Activated CD4-positive, CD25-positive, alpha-beta regulatory T cell treated with anti-CD3 and anti-CD28 coated beads, Interleukin-2, amount 50 U/mL, for 24 hours (primary cell): Measurements from ENCODE around the gene MAPRE2.

Source experiments
- ATAC-seq, 2 donors: fragments of 150-1000 bp; cut with Tn5 transposase; one replicate each; pipeline ENCODE4 v1.10.0; 2021; ENCODE audit warnings: mild to moderate bottlenecking in 1 of 2, moderate library complexity in 1 of 2

Gene MAPRE2

DNA sequence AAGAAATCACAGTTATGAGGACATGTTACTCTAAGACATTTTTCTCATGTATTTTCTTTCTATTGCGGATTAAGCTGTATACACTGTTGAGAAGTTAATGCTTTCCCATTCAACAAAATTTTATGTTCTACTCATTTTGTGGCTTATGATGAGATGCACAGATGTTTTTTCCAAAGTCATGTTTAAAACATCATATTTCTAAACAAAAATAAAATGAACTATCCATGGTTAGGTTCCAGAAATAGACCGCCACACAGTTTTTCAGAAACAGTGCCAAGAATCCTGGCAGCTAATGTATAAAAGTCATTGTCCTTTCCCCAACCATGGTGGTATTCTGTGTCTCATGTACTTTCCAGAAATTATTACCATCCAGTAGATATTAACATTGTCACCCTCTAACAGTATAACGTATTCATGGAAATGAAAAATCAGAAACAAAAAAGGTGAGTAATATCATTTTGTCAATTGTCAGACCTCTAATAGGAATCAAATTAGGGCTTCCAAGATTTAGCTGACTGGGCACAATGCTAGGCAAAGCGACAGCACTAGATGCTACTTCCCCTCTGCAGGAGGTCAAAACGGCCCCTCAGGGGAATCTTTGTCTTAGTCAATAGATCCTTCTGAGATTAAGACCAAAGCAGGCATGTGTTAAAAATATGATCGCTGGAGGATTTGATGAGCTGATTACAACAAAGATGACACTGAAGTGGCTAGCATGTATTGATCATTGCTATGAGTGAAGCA is 145.2 kb downstream of the MAPRE2 start:
- no peak for ATAC-seq

DNA sequence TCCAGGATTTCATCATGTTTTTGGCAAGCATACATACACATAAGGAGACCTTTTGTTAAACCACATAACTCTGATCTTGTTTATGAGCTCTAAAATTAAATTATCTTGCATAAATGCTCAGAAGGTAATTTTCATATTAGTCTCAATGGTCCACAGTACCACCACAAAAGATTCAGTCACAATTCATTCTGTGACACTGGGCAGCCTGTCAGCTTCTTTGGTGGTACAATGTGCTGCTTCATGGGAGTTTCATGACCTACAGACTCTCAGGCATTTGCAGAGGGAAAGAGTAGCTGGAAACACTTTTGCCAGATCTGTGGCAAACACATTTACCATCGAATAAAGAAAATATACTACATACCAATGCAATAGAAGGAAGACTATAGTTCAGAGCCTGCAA is 148.3 kb downstream of the MAPRE2 start:
- ATAC-seq = no peak

DNA sequence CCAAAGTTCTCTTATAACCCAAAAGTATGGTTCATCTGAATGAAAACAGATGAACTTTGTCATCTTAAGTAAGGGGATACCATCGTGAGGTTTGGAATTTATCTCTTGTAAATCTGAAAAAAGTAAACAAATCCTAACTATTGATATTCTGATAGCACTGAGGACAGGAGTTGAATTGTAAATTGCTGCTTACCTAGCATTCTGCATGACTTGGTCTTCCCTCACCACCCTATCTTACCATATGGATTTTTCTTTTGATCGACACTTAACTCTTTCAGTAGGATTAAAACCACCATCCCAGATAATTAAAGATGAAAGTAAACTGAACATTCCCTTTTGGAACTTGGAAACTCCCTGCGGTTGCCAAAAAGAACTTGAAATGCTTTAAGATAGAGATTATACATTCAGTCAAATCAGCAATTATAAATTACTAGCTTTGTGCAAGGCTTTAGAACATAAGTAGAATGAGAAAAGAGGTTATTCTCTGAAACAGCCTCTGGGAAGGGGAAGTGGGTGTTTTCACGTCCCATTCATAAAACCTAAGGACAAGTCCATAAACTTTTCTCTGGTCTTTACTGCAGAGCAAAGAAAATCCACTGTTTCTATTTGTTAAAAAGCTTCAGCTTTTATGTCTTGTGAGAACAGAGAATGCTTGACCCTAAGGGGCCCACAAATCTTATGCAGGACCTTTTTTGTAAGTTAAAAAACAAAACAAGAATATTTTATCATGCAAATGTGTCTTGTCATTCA is 149.9 kb downstream of the MAPRE2 start:
- ATAC-seq = no peak

DNA sequence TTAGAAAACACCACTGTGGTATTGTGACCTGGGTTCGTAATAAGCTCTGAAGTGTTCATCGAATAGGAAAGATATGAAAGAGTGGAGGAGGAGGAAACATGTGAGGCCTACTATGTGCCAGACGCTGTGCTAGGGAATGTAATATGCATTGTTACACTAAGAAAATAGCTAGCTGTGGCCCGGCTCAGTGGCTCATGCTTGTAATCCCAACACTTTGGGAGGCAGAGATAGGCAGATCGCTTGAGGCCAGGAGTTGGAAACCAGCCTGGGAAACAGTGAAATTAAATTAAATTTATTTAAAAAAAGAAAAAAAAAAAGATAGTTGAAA is 150.4 kb downstream of the MAPRE2 start:
- no peak for ATAC-seq

DNA sequence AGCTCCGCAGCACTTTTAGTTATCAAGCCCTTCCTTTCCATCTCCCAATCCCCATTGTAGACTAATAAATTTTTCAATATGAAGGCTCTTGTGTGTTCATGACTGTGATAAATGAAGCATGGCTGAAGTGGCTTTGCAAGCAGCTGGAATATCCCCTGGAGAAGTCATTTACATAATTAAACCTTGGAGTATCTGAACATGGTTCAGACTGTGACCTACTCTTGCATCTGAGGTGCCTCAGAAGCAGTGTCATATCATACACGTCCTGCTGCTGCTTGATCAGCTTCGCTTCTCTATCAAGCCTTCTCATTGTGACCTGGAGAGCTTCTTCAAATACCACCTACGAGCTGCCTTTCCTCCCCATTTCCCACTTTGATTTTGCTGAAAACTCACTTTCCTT is 151.2 kb downstream of the MAPRE2 start:
- no peak for ATAC-seq
